Thyroid gland (tissue), 4 donors: ENCODE data around the gene SLC35F3. TPM values are rescaled to one million over a fixed set of nuclear protein-coding genes. Genes with fewer than 3 reads are reported as not detected.

Experiments
- DNase-seq, 2 donors: peaks; one replicate each; pipeline ENCODE4 v3.0.0-alpha.2; 2019
- H3K27ac ChIP-seq, 3 donors: fragments of 200-600 bp; sonication (generic); 1 replicate in 2 of 3; 2 replicates in 1 of 3; pipeline ENCODE4 v1.5.1; 2016 to 2019; ENCODE audit warnings: mild to moderate bottlenecking in 1 of 3, moderate library complexity in 1 of 3
- H3K27me3 ChIP-seq: fragments of 200-600 bp; sonication (generic); one replicate; pipeline ENCODE4 v1.5.1; 2019
- H3K36me3 ChIP-seq, 2 donors: fragments of 200-600 bp; sonication (generic); one replicate each; pipeline ENCODE4 v1.5.1; 2016 to 2019
- H3K4me1 ChIP-seq, 2 donors: fragments of 200-600 bp; sonication (generic); one replicate each; pipeline ENCODE4 v1.5.1; 2017 to 2019
- H3K4me3 ChIP-seq, 3 donors: fragments of 200-600 bp; sonication (generic); replicated peaks in 1 of 3; 1 replicate in 2 of 3; 2 replicates in 1 of 3; pipeline ENCODE4 v1.5.1; 2016; ENCODE audit warnings: mild to moderate bottlenecking in 1 of 3
- H3K9me3 ChIP-seq: fragments of 200-600 bp; sonication (generic); one replicate; pipeline ENCODE4 v1.5.1; 2017
- CTCF ChIP-seq, 6 experiments: fragments of 200-600 bp in 3 of 6; fragments of 450-650 bp in 3 of 6; sonication (generic) in 3 of 6; IDR thresholded peaks; one replicate each; pipeline ENCODE4 v1.5.1; 2016 to 2019; ENCODE audit warnings: antibody characterized with exemption in 6 of 6, mild to moderate bottlenecking in 2 of 6, inconsistent platforms in 1 of 6, moderate library complexity in 1 of 6
- POLR2A ChIP-seq, 2 donors: fragments of 450-650 bp; IDR thresholded peaks; one replicate each; pipeline ENCODE4 v1.6.1; 2017; ENCODE audit warnings: antibody characterized with exemption in 2 of 2, mild to moderate bottlenecking in 2 of 2, moderate library complexity in 1 of 2
- WGBS, 2 donors: methylation state at CpG; one replicate each; pipeline ENCODE4 v1.1.5; 2017; 5-methylcytosine and 5-hydroxymethylcytosine counted together
- intact Hi-C: fragments of 100-400 bp; cut with DNase I; formaldehyde crosslinking; loops from one replicate; pipeline ENCODE4 v1.15.1; 2023
- total RNA-seq, 4 donors: library from RNA; depleted of rRNA; stranded (reverse); fragments of >200 nt; gene quantifications; one replicate each; pipeline ENCODE4 v1.2.3, GENCODE V29; 2016

Gene SLC35F3
- total RNA-seq, 4 donors from 2014 or later = 0.89 to 1.9 (median 1.5) TPM; not detected in 1

- TF ChIP-seq CTCF (IDR thresholded peaks at IDR 0.05) (no peak), POLR2A (IDR thresholded peaks at IDR 0.05) (no peak)
- WGBS, 2 donors = 77 to 83% methylated on average over 13 of the region's 13 CpGs
- Histone ChIP-seq H3K4me3 (no peak overlapping the region), H3K27ac (no peak overlapping the region), H3K27me3 (no peaks in the 10 kb centered on the region), H3K9me3 (no peaks in the 10 kb centered on the region), H3K4me1 (no peaks in the 10 kb centered on the region), H3K36me3 (no peaks in the 10 kb centered on the region)
- no peak for DNase-seq
- intact Hi-C loops = no loop called here
These were observed 221.2 kb downstream of the SLC35F3 start for GRCh38 chr1:234125714-234126113.

GRCh38 chr1:234127026-234127671 is 222.7 kb downstream of the SLC35F3 start:
- no peak for DNase-seq
- Histone ChIP-seq H3K9me3 (no peaks in the 10 kb centered on the region), H3K27me3 (no peaks in the 10 kb centered on the region), H3K4me3 (no peak overlapping the region), H3K27ac (no peak overlapping the region), H3K36me3 (no peaks in the 10 kb centered on the region), H3K4me1 (no peaks in the 10 kb centered on the region)
- TF ChIP-seq CTCF (IDR thresholded peaks at IDR 0.05) = no peak
- intact Hi-C loops = no loop called here
- 67 to 69% methylated on average over 4 of the region's 4 CpGs for WGBS, 2 donors

DNA sequence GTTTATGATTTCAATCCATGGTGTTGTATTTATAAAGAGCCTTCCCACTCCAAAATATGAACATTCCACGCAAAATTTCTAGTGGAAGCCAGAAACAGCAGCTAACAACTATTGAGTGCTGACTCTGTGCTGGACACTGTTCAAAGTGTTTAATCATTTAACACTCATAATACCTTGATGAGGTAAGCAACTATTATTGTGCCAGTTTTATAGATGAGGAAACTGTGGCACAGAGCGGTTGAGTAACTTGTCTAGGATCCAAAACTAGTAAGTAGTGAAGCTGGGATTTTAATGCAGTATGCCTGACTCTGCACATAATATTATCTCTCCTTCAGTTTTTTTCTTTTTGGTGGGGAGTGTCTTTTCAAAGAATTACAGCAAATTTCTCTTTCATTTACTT is 228.3 kb downstream of the SLC35F3 start:
- Histone ChIP-seq H3K36me3 (no peaks in the 10 kb centered on the region), H3K27ac (no peak overlapping the region), H3K4me1 (no peaks in the 10 kb centered on the region), H3K4me3 (no peak overlapping the region), H3K27me3 (no peaks in the 10 kb centered on the region), H3K9me3 (no peaks in the 10 kb centered on the region)
- 97 to 100% methylated on average over 2 of the region's 2 CpGs for WGBS, 2 donors
- DNase-seq = no peak
- intact Hi-C loops = no loop called here
- no peak for TF ChIP-seq POLR2A (IDR thresholded peaks at IDR 0.05)
- TF ChIP-seq CTCF (IDR thresholded peaks at IDR 0.05) = no peak

- H3K27me3 ChIP-seq = no peaks in the 10 kb centered on the region
- no peaks in the 10 kb centered on the region for H3K36me3 ChIP-seq
- no peak for DNase-seq
- no peak overlapping the region for H3K4me3 ChIP-seq
- no peaks in the 10 kb centered on the region for H3K4me1 ChIP-seq
- intact Hi-C loops = no loop called here
- H3K9me3 ChIP-seq = no peaks in the 10 kb centered on the region
- no peak overlapping the region for H3K27ac ChIP-seq
- TF ChIP-seq CTCF (IDR thresholded peaks at IDR 0.05) (no peak), POLR2A (IDR thresholded peaks at IDR 0.05) (no peak)
- 85 to 88% methylated on average over 5 of the region's 5 CpGs for WGBS, 2 donors
These were observed 230.4 kb downstream of the SLC35F3 start for GRCh38 chr1:234134878-234135277.

DNA sequence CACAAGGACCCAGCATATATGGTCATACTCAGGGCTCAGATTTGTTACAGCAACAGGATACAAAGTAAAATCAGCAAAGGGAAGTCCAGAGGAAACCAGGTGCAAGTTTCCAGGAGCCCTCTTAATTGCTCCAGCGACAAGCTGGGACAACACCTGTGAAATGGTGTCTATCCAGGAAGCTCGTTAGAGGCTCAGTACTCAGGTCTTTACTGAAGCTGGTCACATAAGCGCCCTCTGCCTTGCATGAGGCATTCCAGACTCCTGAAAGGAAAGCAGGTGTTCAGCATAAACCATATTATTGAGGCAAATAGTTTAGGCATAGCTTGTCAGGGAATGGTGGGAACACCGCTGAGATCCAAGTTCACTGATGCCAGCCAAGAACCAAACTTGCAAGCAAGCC is 231.0 kb downstream of the SLC35F3 start:
- H3K27me3 ChIP-seq = no peaks in the 10 kb centered on the region
- H3K4me1 ChIP-seq = no peaks in the 10 kb centered on the region
- H3K9me3 ChIP-seq = no peaks in the 10 kb centered on the region
- no peak overlapping the region for H3K27ac ChIP-seq
- H3K4me3 ChIP-seq = no peak overlapping the region
- 81 to 84% methylated on average over 3 to 4 of the region's 4 CpGs for WGBS, 2 donors
- no peak for DNase-seq
- no peaks in the 10 kb centered on the region for H3K36me3 ChIP-seq
- intact Hi-C loops = no loop called here
- TF ChIP-seq POLR2A (IDR thresholded peaks at IDR 0.05) = no peak
- no peak for TF ChIP-seq CTCF (IDR thresholded peaks at IDR 0.05)
